T follicular helper cell (primary cell): Measurements from ENCODE around the gene DUSP28.
A peak's percentile ranks its signal among the peaks of the same experiment; 100 is the strongest.

Experiments
- DNase-seq: peaks from one replicate; pipeline ENCODE4 v3.0.0-alpha.2; 2020; ENCODE audit warnings: low read depth

Gene DUSP28

DNA sequence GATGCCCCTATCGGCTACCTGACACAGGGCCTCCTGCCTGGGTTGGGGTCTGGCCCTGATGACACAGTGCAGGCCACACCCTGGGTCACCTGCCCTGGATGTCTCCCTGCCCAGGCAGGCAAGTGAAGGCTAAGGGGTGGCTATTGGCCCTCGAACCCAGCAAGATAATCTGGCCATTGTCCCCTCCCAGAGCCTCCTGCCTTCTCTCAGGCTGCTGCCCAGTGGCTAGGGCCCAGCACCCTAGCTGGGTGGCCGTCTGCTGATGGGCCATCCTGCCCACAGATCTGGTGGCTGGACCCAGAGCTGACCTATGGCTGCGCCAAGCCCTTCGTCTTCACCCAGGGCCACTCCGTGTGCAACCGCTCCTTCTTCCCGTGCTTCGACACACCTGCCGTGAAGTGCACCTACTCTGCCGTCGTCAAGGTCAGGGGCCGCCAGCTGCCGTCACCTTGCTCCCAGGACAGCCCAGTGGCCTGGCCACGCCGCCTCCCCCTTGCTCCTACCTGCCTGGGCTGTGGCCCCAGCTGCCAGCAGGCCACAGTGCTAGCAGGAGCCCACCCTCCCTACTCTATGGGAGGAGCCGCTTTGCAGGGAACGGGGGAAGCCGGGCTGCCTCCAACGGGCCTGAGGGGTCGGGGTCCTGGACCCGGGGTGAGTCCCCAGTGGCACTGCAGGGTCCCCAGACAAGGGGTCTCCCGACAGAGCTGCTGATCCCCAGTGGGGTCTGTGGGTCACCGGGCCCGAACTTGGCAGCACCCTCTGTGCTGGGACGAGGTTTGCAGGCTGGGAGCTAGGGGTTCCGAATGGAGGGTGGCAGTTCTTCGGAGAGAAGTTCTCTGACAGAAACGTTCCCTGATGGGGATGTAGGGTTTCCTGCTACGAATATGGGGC lies 12.2 kb downstream of the DUSP28 start:
- DNase-seq = no peak

DNA sequence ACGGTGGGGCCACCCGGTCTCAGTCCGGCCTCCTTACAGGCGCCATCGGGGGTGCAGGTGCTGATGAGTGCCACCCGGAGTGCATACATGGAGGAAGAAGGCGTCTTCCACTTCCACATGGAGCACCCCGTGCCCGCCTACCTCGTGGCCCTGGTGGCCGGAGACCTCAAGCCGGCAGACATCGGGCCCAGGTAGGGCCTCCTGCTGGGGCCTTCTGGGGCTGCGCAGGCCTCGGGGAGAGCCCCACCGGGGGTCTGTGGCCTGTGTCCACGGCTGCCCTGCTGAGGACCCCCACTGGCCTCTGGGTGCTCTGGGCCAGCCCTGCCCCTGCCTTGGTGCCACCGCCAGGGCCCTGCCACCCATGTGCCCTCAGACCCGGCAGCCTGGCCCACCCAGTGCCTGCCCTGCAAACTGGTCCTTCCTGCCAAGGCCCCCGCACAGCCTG lies 12.9 kb downstream of the DUSP28 start:
- no peak for DNase-seq

DNA sequence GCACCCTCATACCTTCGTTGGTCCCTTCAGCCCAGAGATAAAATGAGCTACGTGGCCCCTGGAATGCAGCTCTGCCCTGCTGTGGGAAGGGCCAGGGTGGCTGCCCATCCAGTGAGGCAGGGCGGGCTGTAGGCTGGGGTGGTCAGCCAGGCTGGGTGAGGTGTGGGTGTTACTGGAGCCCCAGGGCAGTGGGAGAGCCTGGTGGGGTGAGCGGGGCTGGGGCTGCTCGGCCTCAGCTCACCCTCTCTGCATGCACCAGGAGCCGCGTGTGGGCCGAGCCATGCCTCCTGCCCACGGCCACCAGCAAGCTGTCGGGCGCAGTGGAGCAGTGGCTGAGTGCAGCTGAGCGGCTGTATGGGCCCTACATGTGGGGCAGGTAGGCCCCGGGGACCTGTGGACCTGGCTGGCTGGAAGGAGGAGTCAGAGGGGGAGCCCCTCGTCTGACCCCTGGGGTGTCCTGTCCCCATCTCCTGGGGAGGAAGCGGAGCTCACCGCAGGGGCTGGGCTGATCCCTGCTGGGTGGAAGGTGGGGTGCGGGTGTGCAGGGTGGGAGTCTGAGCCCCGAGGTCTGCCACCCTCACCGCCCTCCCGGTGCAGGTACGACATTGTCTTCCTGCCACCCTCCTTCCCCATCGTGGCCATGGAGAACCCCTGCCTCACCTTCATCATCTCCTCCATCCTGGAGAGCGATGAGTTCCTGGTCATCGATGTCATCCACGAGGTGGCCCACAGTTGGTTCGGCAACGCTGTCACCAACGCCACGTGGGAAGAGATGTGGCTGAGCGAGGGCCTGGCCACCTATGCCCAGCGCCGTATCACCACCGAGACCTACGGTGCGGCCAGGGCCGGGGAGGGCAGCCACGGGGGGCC lies 13.6 kb downstream of the DUSP28 start:
- no peak for DNase-seq

DNA sequence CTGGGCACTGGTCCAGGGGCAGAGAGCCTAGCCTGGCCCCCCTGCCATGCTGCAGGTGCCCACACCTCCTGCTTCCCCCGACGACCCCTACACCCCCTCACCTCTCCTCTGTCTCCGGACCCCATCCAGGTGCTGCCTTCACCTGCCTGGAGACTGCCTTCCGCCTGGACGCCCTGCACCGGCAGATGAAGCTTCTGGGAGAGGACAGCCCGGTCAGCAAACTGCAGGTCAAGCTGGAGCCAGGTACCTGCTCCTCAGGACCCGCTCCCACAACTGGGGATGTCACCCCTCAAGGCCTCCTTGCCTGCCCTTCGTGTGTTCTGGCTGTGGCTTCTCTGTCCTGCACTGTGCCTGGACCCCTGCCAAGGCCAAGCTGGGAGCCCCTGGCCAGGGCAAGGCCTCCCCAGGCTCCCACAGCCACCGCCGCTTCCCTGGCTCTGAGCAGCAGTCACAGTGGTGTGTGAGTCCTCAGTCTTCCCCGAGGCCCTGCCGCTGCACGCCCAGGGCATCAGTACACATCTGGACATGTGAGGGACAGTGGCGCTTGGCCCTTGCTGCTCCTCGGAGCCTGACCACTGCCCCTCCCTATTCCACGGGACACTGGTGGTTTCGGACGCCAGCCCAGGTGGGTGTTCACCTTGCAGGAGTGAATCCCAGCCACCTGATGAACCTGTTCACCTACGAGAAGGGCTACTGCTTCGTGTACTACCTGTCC lies 14.4 kb downstream of the DUSP28 start:
- no peak for DNase-seq

DNA sequence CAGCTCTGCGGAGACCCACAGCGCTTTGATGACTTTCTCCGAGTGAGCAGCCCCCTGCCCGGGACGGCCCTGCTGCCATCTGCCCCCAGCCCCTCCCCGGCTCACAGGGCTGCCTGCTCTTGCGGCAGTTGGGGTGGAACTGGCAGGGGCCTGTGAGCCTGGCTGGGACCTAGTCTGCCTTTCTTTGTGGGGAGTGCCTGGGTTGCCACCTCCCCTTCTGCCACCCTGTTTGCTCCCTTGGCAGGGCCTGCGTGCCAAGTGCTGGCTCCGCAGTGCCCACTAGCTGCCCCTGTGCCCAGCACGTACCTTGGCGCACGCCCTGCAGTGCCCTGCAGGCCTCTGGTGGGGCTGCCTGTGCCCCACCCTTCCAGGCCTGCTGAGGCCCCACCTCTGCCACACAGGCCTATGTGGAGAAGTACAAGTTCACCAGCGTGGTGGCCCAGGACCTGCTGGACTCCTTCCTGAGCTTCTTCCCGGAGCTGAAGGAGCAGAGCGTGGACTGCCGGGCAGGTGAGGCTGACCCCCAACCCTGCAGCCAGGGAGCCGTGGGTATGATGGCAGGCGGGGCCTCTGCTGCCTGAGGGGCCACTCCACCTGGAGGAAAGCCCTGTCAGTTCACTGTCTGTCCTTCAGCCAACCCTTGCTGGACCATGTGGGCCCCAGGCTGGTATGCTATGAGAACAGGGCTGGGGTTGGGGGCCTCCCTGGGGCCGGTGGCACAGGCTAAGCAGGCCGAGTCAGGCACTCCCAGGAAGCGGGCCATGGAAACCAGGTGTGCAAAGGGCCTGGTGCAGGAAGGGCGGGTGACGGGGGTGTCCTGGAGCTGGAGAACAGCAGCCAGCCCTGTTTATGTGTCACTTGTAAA lies 15.2 kb downstream of the DUSP28 start:
- DNase-seq = no peak

DNA sequence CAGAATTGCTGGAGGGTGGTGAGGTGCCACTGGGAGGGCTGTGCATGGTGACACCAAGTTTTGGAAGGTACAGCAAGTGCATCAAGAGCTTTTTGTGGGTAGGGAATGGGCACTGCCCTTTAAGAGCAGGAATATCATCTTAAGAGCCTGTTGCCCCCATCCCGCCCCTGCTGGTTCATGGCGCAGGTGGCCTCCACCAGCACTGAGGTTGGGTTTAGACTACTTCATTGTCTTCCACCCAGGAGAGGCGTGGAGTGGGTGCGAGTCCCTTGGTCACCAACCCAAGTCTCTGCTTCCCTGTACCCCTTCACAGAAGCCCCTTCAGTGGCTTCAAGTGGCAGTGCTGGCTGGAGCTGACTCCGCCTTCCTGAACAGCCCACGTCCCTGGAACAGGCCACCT lies 15.9 kb downstream of the DUSP28 start:
- no peak for DNase-seq

DNA sequence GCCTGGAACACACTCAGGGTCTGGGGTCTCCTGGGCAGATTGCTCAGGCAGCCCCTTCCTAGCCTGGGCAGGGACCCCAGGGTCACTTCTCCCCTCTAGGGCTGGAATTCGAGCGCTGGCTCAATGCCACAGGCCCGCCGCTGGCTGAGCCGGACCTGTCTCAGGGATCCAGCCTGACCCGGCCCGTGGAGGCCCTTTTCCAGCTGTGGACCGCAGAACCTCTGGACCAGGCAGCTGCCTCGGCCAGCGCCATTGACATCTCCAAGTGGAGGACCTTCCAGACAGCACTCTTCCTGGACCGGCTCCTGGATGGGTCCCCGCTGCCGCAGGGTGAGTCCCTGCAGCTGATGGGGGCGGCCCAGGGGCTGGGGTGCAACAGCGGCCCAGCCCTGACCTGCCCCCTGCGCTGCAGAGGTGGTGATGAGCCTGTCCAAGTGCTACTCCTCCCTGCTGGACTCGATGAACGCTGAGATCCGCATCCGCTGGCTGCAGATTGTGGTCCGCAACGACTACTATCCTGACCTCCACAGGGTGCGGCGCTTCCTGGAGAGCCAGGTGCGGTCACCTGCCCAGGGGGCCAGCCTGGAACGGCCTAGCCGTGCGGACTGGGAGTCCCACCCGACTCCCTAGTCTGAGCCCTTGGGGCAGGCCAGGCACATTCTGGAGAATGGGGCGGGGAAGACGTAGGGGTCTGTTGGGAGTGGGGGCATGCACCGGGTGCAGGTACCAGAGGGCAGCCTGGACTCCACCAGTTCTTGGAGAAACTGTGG lies 16.5 kb downstream of the DUSP28 start:
- no peak for DNase-seq

DNA sequence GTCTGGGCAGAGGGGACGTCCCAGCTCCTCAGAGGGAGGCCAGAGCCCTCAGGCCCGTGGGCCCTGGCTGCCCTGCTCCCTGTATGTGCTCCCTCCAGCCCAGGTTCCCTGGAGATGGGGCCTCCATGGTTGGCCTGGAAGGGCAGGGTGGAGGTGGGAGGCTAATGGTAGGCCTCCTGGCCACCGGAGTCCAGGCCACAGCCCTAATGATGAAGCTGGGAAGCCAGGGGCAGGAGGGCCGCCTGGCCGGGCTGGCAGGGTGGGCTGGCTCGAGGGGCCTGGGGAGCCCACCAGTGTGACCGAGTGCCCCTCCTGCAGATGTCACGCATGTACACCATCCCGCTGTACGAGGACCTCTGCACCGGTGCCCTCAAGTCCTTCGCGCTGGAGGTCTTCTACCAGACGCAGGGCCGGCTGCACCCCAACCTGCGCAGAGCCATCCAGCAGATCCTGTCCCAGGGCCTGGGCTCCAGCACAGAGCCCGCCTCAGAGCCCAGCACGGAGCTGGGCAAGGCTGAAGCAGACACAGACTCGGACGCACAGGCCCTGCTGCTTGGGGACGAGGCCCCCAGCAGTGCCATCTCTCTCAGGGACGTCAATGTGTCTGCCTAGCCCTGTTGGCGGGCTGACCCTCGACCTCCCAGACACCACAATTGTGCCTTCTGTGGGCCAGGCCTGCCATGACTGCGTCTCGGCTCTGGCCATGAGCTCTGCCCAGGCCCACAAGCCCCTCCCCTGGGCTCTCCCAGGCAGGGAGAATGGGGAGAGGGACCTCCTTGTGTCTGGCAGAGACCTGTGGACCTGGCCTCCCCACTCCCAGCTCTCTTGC lies 17.3 kb downstream of the DUSP28 start:
- no peak for DNase-seq

DNA sequence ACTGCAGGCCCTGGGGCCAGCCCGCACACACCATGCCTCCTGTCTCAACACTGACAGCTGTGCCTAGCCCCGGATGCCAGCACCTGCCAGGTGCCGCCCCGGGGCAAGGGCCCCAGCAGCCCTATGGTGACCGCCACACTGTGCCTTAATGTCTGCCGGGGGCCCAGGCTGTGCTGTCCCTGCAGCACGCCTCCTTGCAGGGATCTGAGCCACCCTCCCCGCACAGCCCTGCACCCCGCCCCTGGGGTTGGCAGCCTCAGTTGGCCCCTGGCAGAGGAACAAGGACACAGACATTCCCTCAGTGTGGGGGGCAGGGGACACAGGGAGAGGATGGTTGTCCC lies 17.9 kb downstream of the DUSP28 start:
- no peak for DNase-seq

DNA sequence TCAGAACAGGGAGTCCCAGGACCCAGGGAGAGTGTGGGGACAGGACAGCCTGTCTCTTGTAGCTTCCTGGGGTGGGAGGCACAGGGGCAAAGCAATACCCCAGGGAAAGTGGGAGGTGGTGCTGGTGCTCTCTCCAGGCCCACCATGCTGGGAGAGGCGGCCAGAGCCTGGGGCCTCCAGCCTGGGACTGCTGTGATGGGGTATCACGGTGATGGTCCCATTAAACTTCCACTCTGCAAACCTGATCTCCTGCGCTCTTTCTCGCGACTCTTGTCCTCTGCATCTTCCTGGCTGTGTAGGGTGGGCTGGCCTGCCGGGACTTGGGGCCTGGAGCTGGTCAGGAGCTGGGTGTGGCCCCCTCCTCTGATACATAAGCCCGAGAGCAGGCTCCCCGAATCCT lies 18.3 kb downstream of the DUSP28 start:
- no peak for DNase-seq

DNA sequence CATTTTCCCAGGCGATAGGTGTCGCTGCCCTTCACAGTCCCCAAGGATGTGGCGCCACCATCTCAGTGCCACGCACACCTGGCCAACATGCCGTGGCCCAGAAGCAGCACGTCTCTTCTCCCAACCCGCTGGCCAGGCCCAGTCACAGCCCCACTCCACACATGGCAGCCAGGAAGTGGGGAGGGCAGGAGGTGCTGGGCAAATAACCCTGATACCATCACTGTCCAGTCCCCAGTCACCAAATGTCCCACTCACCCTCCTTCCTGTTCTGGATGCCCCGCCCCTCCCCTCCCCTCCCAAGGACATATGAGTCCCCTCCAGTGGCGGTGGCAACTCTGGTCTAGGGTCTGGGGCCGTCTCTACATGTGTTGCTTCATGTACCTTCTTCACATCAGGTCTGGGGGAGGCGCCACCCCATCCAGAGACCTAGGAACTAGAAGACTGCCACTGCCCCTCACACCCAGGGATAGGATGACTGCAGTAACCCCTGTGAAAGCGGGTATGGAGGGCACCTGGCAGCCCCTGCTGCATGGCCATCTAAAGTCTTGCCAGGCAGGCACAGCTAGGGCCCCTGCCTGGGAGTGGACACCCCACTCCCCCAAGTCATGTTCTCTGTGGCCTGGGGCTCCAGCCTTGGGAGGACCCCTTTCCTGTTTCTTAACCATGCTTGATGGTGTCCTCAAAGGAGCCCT lies 19.1 kb downstream of the DUSP28 start:
- no peak for DNase-seq

DNA sequence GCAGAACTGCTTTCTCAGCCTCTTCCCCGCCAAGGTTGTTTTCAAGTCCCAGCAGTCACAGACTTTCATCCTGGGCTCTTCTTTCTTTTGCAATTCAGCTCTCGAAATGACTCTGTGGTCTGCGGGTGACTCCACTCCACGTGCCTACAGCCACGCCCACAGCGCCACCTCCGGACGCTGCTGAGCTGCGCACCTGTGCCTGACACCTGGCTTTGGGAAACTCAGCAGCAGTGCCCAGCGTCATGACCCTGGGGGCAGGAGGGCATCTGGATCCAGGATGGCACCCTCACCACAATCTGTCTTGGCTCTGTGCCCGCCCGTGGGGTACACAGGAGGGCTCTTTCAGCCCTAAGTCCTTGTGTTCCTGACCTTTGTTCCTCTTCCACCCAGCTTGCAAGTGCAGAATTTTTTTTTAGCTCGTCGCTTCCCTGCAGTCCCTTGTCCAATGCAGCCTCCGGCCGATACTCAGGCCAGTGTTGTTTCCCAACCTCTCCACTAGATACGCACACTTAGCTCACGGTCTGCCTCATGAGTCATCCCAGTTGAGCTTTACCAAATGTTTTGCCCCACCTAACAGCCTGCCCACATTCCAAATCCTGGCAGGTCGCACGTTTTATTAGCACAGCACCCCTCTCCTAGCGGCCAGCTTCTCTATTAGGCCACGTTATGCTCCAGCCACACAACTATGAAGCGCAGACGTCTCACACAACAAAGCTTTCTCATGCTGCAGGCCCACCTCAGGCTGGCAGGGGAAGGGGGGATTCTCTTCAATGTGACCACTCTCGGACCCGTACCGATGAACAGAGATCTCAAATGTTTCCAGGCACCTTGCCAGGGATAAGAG lies 19.8 kb downstream of the DUSP28 start:
- peak; percentile 79 for DNase-seq

DNA sequence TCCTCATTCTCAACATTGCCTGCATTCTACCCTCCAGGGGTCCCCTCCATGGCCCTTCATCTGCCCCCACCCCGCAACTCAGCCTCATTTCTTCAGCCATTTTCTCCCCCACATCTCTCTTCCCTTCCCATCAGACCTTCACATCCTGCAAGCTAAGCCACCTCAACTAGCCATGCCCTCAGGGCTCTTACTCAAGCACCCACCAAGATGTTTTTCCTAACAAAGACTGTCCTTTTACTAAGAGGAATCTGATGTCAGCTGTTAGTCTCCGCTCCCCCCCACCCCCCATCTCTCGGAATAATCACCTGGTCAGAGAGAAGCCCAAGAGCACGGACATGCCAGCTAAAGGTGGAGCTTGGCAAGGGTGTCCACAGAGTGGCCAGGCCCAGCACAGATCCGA lies 21.7 kb downstream of the DUSP28 start:
- DNase-seq = no peak

DNA sequence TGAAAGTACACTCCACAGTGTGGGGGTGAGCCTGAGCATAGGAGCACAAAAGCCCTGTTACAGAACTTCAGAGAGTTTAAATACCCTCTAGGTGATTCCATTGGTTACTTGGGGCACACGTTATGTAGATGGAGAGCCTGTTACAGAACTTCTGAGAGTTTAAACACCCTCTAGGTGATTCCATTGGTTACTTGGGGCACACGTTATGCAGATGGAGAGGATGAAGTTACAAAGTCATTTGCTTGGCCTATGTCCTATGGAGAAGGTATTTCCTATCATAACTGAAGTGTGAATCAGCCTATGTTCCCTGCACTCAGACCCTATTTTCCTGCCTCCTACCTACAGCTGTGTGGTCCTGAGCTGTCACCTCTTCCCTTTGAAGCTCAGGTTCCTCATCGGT lies 22.6 kb downstream of the DUSP28 start:
- no peak for DNase-seq

DNA sequence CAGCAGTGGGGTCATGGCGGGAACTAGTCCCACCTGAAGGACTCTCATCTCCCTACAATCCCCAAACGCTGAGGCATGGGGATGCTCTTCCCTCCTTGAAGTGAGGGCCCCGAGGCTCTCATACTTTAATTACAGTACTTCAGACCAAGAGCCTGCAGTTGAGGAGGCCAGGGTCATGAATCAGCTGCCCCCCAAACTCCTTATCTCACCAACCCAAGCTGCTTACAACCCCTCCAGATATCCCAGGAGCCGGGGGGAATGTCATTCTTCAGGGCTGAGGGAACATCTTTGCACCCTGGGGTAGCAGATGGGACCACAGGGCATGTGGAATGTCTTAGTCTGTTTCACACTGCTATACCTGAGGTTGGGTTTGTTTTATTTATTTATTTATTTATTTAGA lies 23.6 kb downstream of the DUSP28 start:
- DNase-seq = no peak

DNA sequence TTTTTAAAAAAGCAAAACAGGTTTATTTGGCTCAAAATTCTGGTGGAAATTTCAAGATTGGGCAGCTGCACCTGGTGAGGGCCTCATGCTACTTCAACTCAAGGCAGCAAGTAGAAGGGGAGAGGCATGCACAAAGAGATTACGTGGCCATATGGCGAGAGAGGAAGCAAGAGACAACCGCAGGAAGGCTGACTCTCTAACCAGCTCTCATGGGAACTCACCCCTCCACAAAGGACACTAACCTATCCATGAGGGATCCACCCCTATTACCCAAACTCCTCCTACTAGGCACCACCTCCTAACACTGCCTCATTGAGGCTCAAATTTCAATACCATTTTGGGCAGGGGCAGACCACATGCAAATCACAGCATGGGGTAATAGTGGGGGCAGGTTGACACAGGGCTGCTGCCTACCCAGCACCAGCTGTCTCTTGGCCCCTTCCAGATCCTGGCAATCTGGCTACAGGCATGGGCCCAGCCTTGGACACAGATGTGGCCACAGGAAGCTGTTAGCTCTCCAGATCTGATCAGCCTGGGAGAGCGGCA lies 24.4 kb downstream of the DUSP28 start:
- no peak for DNase-seq

DNA sequence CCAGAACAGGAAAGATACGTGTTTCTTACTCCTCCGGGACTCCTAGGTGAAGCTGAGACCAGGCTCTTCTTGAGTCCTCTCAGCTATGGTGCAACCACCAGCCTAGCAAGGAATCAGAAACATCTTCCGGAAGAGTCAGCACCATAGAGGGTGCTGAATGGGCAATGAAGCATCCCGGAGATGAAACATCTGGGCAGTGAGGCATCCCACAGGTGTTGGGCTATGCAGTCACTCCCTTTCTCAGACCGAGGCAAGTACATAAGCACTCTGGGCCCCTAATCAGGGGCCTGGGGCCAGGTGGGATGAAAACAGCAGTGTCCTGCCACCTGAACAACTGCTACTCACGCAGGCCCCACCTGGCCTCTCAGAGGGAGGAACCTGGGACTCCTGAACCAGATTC lies 24.9 kb downstream of the DUSP28 start:
- DNase-seq = no peak

DNA sequence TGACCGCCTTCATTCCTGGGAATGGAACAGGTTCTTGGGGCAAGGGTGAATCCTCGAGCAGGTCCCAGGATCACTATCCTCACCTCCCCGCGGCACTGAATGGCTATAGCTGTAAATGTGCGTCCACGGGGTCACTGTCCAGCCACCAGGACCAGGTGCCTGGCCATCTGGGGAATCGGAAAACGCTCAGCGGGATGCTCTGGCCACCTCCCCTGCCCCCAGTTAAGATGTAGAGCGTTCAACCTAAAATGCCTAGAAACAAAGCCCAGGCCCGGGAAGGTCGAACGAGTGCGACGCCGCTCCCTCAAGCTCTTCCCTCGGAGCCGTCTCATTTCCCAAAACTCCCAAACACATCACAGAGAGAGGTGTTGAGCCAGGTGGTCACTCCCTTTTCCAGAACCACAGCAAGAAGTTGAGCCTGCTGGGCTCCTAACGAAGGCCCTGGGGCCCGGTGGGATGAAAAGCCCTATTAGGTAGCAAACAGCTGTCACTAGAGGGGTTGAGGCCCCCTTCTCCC lies 25.6 kb downstream of the DUSP28 start:
- DNase-seq = no peak
